T-helper 22 cell (primary cell): ENCODE data around the gene EIF4G1.
A peak's percentile ranks its signal among the peaks of the same experiment; 100 is the strongest.

Experiments
- DNase-seq: peaks from one replicate; pipeline ENCODE4 v3.0.0-alpha.2; 2020; ENCODE audit warnings: low read depth

Gene EIF4G1

GRCh38 chr3:184352149-184352785 is 37.9 kb downstream of the EIF4G1 start:
- no peak for DNase-seq

GRCh38 chr3:184352897-184353545 is 38.6 kb downstream of the EIF4G1 start:
- DNase-seq: no peak

- no peak for DNase-seq
These were observed 39.1 kb downstream of the EIF4G1 start for GRCh38 chr3:184353546-184353941.

GRCh38 chr3:184354121-184354728 is 39.8 kb downstream of the EIF4G1 start:
- DNase-seq: peak; percentile 18

- DNase-seq: no peak
These were observed 40.3 kb downstream of the EIF4G1 start for GRCh38 chr3:184354754-184355153.

- no peak for DNase-seq
These were observed 41.0 kb downstream of the EIF4G1 start for GRCh38 chr3:184355261-184356040.

- no peak for DNase-seq
These were observed 43.1 kb downstream of the EIF4G1 start for GRCh38 chr3:184357248-184358123.

GRCh38 chr3:184358124-184358767 is 43.8 kb downstream of the EIF4G1 start:
- DNase-seq: no peak

- DNase-seq: no peak
These were observed 44.5 kb downstream of the EIF4G1 start for GRCh38 chr3:184358921-184359350.

- DNase-seq: no peak
These were observed 45.2 kb downstream of the EIF4G1 start for GRCh38 chr3:184359610-184360009.

GRCh38 chr3:184360070-184360928 is 45.9 kb downstream of the EIF4G1 start:
- no peak for DNase-seq

GRCh38 chr3:184360929-184361531 is 46.6 kb downstream of the EIF4G1 start:
- DNase-seq: no peak

GRCh38 chr3:184361532-184361931 is 47.1 kb downstream of the EIF4G1 start, which contains the start of the genes CLCN2 and POLR2H:
Gene CLCN2 (minus strand): TSS chr3:184361605. CDS start chr3:184361479, 126 bp downstream.
Gene POLR2H (plus strand): TSS chr3:184361710. CDS start chr3:184363493, 1,783 bp downstream.
- peak; percentile 27 for DNase-seq

GRCh38 chr3:184361932-184362667 is 47.7 kb downstream of the EIF4G1 start:
- peak; percentile 28 for DNase-seq

- peak; percentile 87 for DNase-seq
These were observed 48.5 kb downstream of the EIF4G1 start for GRCh38 chr3:184362668-184363546.

- DNase-seq: no peak
These were observed 52.3 kb downstream of the EIF4G1 start for GRCh38 chr3:184366619-184367289.

- no peak for DNase-seq
These were observed 53.7 kb downstream of the EIF4G1 start for GRCh38 chr3:184368116-184368515.
